ENCODE data around the gene PCDHB13. TPM values are rescaled to one million over a fixed set of nuclear protein-coding genes. Genes with fewer than 3 reads are reported as not detected.
"Not testable (repeated sequence)": the region's sequence is repeated elsewhere in the genome, so short reads cannot be mapped to it uniquely, and the experiment has no call there.

The PCDHB13 gene
- 1 to 10 TPM; 1.8 to 3.3 TPM for total RNA-seq
- polyA plus RNA-seq (2013, experiment 1 of 2), result 1.0 TPM
- 0.91 TPM for polyA plus RNA-seq (2013, experiment 2 of 2)
- long read RNA-seq, experiment 1, result 0 reads
- long read RNA-seq, experiment 2, result 0 reads
- long read RNA-seq, experiment 3, full-length matches to known transcripts, result 4 of 4 reads
- long read RNA-seq, experiment 3, partial matches to known transcripts, result 0 of 4 reads
- long read RNA-seq, experiment 3, other reads (novel, unspliced or antisense), result 0 of 4 reads
- long read RNA-seq, experiment 4, result 0 reads

DNA sequence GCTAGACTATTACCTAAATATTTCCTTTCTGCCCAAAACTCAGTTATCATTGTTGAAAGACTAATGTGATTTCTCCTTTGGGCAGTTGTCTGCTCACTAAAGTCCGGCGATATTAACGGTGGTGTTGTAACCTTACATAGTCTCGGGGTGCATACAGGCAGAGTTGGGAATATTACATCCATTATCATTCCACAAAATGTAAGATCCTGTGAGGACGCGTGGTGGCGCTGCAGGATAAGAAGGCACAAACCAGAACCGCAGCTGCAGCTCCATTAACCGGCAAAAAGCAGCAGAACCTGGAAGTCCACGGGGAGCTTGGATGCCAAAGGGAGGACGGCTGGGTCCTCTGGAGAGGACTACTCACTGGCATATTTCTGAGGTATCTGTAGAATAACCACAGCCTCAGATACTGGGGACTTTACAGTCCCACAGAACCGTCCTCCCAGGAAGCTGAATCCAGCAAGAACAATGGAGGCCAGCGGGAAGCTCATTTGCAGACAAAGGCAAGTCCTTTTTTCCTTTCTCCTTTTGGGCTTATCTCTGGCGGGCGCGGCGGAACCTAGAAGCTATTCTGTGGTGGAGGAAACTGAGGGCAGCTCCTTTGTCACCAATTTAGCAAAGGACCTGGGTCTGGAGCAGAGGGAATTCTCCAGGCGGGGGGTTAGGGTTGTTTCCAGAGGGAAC is at the start of gene PCDHB13:
TSS of gene PCDHB13 (plus strand) at position 264 of the 684 bp plus-strand sequence. CDS start at position 469, 205 bp downstream.
- peaks cover 55% of the 10 kb centered on the region for H3K9me3 Mint-ChIP-seq
- H3K9ac ChIP-seq (ENCODE audit: extremely low read depth, low read length, poor library complexity, severe bottlenecking); H3K9me3 ChIP-seq (ENCODE audit: control insufficient read depth, low read length); H3K27me3 Mint-ChIP-seq (ENCODE audit: insufficient read depth); H3K36me3 ChIP-seq (ENCODE audit: control insufficient read depth, insufficient read depth, low read length); H3K4me1 Mint-ChIP-seq; H3K4me1 ChIP-seq (ENCODE audit: control insufficient read depth, insufficient read depth, low read length); H3K27ac ChIP-seq (ENCODE audit: low read depth, low read length); H3K27me3 ChIP-seq (ENCODE audit: control insufficient read depth, insufficient read depth, low read length, poor library complexity, severe bottlenecking): not testable (repeated sequence)
- peaks cover 27% of the 10 kb centered on the region for H3K36me3 Mint-ChIP-seq (ENCODE audit: low read depth)
- peak within 1 kb of the TSS; percentile 34 for H3K4me3 Mint-ChIP-seq
- DNase-seq, result peak; percentile 82
- H3K4me3 ChIP-seq (ENCODE audit: low read length), result peak within 1 kb of the TSS; percentile 23
- WGBS, 2 experiments (ENCODE audit: insufficient coverage in 1 of 2, insufficient read length in 1 of 2), result 65% methylated on average over 10 of the region's 18 CpGs; no CpG with 5 or more reads in 1 of the 2 experiments
- H3K27ac Mint-ChIP-seq, result peak within 1 kb of the TSS; percentile 58
- TF ChIP-seq, protein P1, sequence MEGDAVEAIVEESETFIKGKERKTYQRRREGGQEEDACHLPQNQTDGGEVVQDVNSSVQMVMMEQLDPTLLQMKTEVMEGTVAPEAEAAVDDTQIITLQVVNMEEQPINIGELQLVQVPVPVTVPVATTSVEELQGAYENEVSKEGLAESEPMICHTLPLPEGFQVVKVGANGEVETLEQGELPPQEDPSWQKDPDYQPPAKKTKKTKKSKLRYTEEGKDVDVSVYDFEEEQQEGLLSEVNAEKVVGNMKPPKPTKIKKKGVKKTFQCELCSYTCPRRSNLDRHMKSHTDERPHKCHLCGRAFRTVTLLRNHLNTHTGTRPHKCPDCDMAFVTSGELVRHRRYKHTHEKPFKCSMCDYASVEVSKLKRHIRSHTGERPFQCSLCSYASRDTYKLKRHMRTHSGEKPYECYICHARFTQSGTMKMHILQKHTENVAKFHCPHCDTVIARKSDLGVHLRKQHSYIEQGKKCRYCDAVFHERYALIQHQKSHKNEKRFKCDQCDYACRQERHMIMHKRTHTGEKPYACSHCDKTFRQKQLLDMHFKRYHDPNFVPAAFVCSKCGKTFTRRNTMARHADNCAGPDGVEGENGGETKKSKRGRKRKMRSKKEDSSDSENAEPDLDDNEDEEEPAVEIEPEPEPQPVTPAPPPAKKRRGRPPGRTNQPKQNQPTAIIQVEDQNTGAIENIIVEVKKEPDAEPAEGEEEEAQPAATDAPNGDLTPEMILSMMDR (conservative IDR thresholded peaks at IDR 0.05), result peak; percentile 76

DNA sequence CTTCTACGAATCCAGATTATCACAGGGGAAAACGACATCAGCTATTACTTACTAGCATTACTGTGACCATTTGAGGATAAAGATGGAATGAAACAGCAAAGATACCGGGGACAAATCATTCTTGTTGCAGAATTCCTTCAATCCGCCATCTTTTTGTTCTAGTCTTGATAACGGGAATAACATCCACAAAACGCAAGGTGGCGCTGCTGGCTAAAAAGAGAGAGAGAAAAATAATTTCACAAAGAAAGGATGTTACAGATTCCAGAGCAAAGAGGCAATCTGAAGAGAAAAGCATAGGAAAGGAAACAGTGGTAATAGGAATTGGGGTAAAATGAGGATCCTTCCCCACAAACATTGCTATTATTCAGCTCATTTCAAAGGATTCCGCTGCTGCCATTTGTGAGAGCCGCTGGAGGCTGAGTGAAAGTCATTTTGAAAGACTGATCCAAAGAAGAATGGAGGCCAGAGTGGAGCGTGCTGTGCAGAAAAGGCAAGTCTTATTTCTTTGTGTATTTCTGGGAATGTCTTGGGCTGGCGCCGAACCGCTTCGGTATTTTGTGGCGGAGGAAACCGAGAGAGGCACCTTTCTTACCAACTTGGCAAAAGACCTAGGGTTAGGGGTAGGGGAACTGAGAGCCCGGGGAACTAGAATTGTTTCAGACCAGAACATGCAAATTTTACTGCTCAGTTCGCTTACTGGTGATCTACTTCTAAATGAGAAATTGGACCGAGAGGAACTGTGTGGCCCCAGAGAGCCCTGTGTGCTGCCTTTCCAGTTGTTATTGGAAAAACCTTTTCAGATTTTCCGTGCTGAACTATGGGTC is 41.1 kb upstream of the PCDHB13 start, which contains the start of gene PCDHB7:
TSS of gene PCDHB7 (plus strand) at position 264 of the 824 bp plus-strand sequence. CDS start at position 456, 192 bp downstream.
- TF ChIP-seq, protein P1 (conservative IDR thresholded peaks at IDR 0.05), result peak; percentile 89
- H3K4me3 ChIP-seq (ENCODE audit: low read length), result no peak within 1 kb of the TSS
- 75 to 81% methylated on average over 17 to 20 of the region's 20 CpGs for WGBS, 2 experiments (ENCODE audit: insufficient coverage in 1 of 2, insufficient read length in 1 of 2)
- peak; percentile 82 for DNase-seq
- no peaks in the 10 kb centered on the region for H3K27me3 ChIP-seq (ENCODE audit: control insufficient read depth, insufficient read depth, low read length, poor library complexity, severe bottlenecking)
- H3K9ac ChIP-seq (ENCODE audit: extremely low read depth, low read length, poor library complexity, severe bottlenecking), result no peak within 1 kb of the TSS
- H3K36me3 Mint-ChIP-seq (ENCODE audit: low read depth), result no peaks in the 10 kb centered on the region
- no peak within 1 kb of the TSS for H3K27ac Mint-ChIP-seq
- H3K9me3 Mint-ChIP-seq, result peaks cover 22% of the 10 kb centered on the region
- H3K36me3 ChIP-seq (ENCODE audit: control insufficient read depth, insufficient read depth, low read length), result no peaks in the 10 kb centered on the region
- peaks cover 9% of the 10 kb centered on the region for H3K9me3 ChIP-seq (ENCODE audit: control insufficient read depth, low read length)
- H3K27me3 Mint-ChIP-seq (ENCODE audit: insufficient read depth), result no peaks in the 10 kb centered on the region
- H3K4me1 Mint-ChIP-seq, result no peaks in the 10 kb centered on the region
- no peak within 1 kb of the TSS for H3K27ac ChIP-seq (ENCODE audit: low read depth, low read length)
- H3K4me3 Mint-ChIP-seq, result no peak within 1 kb of the TSS
- H3K4me1 ChIP-seq (ENCODE audit: control insufficient read depth, insufficient read depth, low read length), result no peaks in the 10 kb centered on the region

DNA sequence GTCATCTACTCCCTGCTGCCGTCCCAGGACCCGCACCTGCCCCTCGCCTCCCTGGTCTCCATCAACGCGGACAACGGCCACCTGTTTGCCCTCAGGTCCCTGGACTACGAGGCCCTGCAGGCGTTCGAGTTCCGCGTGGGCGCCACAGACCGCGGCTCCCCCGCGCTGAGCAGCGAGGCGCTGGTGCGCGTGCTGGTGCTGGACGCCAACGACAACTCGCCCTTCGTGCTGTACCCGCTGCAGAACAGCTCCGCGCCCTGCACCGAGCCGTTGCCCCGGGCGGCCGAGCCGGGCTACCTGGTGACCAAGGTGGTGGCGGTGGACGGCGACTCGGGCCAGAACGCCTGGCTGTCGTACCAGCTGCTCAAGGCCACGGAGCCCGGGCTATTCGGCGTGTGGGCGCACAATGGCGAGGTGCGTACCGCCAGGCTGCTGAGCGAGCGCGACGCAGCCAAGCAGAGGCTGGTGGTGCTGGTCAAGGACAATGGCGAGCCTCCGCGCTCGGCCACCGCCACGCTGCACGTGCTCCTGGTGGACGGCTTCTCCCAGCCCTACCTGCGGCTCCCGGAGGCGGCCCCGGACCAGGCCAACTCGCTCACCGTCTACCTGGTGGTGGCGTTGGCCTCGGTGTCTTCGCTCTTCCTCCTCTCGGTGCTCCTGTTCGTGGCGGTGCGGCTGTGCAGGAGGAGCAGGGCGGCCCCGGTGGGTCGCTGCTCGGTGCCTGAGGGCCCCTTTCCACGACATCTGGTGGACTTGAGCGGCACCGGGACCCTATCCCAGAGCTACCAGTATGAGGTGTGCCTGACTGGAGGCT is 39.2 kb upstream of the PCDHB13 start:
- DNase-seq; H3K36me3 ChIP-seq (ENCODE audit: control insufficient read depth, insufficient read depth, low read length); H3K27ac ChIP-seq (ENCODE audit: low read depth, low read length); H3K9ac ChIP-seq (ENCODE audit: extremely low read depth, low read length, poor library complexity, severe bottlenecking); H3K4me1 ChIP-seq (ENCODE audit: control insufficient read depth, insufficient read depth, low read length); H3K27me3 Mint-ChIP-seq (ENCODE audit: insufficient read depth); H3K4me3 Mint-ChIP-seq; H3K4me3 ChIP-seq (ENCODE audit: low read length); H3K4me1 Mint-ChIP-seq; H3K27me3 ChIP-seq (ENCODE audit: control insufficient read depth, insufficient read depth, low read length, poor library complexity, severe bottlenecking); H3K27ac Mint-ChIP-seq; H3K36me3 Mint-ChIP-seq (ENCODE audit: low read depth): not testable (repeated sequence)
- peaks cover 13% of the 10 kb centered on the region for H3K9me3 ChIP-seq (ENCODE audit: control insufficient read depth, low read length)
- WGBS, 2 experiments (ENCODE audit: insufficient coverage in 1 of 2, insufficient read length in 1 of 2), result 93 to 96% methylated on average over 32 to 70 of the region's 79 CpGs
- peaks cover 22% of the 10 kb centered on the region for H3K9me3 Mint-ChIP-seq

All from endodermal cell (in vitro differentiated cells).